ENCODE data around the gene MARCHF4.

The MARCHF4 gene

GRCh38 chr2:216371721-216372702 lies at the start of gene MARCHF4:
Gene MARCHF4, minus strand, starts transcription at chr2:216372483. Its CDS starts 2,223 bp downstream, at chr2:216370260.
- peak within 1 kb of the TSS; percentile 56 for H3K4me3 ChIP-seq (replicated peaks; ENCODE audit: low read depth, low read length)
- TF ChIP-seq CTCF (IDR thresholded peaks at IDR 0.05; ENCODE audit: low read length, missing control alignments): no peak
- DNase-seq (ENCODE audit: low read depth): peak; percentile 90

- no peak for TF ChIP-seq CTCF (IDR thresholded peaks at IDR 0.05; ENCODE audit: low read length, missing control alignments)
- no peak for DNase-seq (ENCODE audit: low read depth)
- no peak overlapping the region for H3K4me3 ChIP-seq (replicated peaks; ENCODE audit: low read depth, low read length)
Observed at GRCh38 chr2:216420367-216421101, 48.3 kb upstream of the MARCHF4 start.

- H3K4me3 ChIP-seq (replicated peaks; ENCODE audit: low read depth, low read length): no peak overlapping the region
- no peak for TF ChIP-seq CTCF (IDR thresholded peaks at IDR 0.05; ENCODE audit: low read length, missing control alignments)
- no peak for DNase-seq (ENCODE audit: low read depth)
Observed at GRCh38 chr2:216418981-216419380, 46.7 kb upstream of the MARCHF4 start.

GRCh38 chr2:216416571-216417307 lies 44.5 kb upstream of the MARCHF4 start:
- TF ChIP-seq CTCF (IDR thresholded peaks at IDR 0.05; ENCODE audit: low read length, missing control alignments): no peak
- no peak overlapping the region for H3K4me3 ChIP-seq (replicated peaks; ENCODE audit: low read depth, low read length)
- DNase-seq (ENCODE audit: low read depth): no peak

GRCh38 chr2:216415541-216415940 lies 43.3 kb upstream of the MARCHF4 start:
- no peak for DNase-seq (ENCODE audit: low read depth)
- no peak for TF ChIP-seq CTCF (IDR thresholded peaks at IDR 0.05; ENCODE audit: low read length, missing control alignments)

GRCh38 chr2:216414772-216415319 lies 42.6 kb upstream of the MARCHF4 start:
- no peak for TF ChIP-seq CTCF (IDR thresholded peaks at IDR 0.05; ENCODE audit: low read length, missing control alignments)
- no peak for DNase-seq (ENCODE audit: low read depth)
- no peak overlapping the region for H3K4me3 ChIP-seq (replicated peaks; ENCODE audit: low read depth, low read length)

More at GRCh38 chr2:216415541-216415940, 43.3 kb upstream of the MARCHF4 start:
- H3K4me3 ChIP-seq (replicated peaks; ENCODE audit: low read depth, low read length): no peak overlapping the region
